Gastrocnemius medialis (tissue), 4 donors: ENCODE results near the gene GPER1.

ENCODE experiments used
- CTCF ChIP-seq, 5 experiments: fragments of 450-650 bp in 3 of 5; fragments of 200-600 bp in 2 of 5; sonication (generic) in 2 of 5; IDR thresholded peaks in 4 of 5; conservative IDR thresholded peaks in 1 of 5; 1 replicate in 4 of 5; 2 replicates in 1 of 5; pipeline ENCODE4 v1.5.1; 2016 to 2019; ENCODE audit warnings: antibody characterized with exemption in 5 of 5, mild to moderate bottlenecking in 3 of 5, moderate library complexity in 3 of 5
- POLR2A ChIP-seq, 2 donors: fragments of 450-650 bp; IDR thresholded peaks; one replicate each; pipeline ENCODE4 v1.6.1; 2017; ENCODE audit warnings: antibody characterized with exemption in 2 of 2, mild to moderate bottlenecking in 2 of 2, moderate library complexity in 2 of 2

- no peak for TF ChIP-seq CTCF (IDR thresholded peaks at IDR 0.05 in 4 of 5, conservative IDR thresholded peaks at IDR 0.05 in 1 of 5)
- TF ChIP-seq POLR2A (IDR thresholded peaks at IDR 0.05): no peak
Measured at GRCh38 chr7:1124164-1124563, 36.3 kb downstream of the GPER1 start.
